ES-I3 (cell line): ENCODE results near the gene CAT.

Experiments
- H3K36me3 ChIP-seq: 2 replicates; pipeline ENCODE4 v1.6.1; 2013; ENCODE audit warnings: mild to moderate bottlenecking, low read length, control low read depth, moderate library complexity; ENCODE audit not compliant: insufficient read depth
- H3K4me1 ChIP-seq: 2 replicates; pipeline ENCODE4 v1.6.1; 2013; ENCODE audit warnings: mild to moderate bottlenecking, control low read depth, low read length; ENCODE audit not compliant: insufficient read depth
- H3K9ac ChIP-seq: 2 replicates; pipeline ENCODE4 v1.6.1; 2013; ENCODE audit warnings: low read depth, mild to moderate bottlenecking, low read length, moderate library complexity
- H3K9me3 ChIP-seq: 2 replicates; pipeline ENCODE4 v1.6.1; 2013; ENCODE audit warnings: mild to moderate bottlenecking, low read length, moderate library complexity; ENCODE audit not compliant: control insufficient read depth, insufficient read depth

CAT gene

DNA sequence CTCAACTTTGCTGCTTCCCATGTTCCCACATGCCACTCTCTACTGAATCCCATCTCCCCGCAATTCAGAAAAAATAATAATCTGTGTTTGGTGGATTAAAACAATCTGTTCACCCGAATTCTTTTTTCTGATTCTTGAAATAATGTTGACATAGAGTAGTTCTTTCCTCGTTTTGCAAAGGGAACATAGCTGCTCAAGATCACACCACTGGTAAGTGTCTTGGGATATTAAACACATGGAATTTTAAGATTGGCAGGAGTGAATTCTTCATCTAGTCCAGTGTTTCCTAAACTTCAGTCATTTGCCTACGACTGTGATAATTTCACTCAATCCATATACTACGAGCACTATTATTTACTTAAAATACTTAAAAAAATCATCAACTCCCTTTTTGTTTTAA, 68.9 kb downstream of the CAT start:
- Histone ChIP-seq H3K9me3 (no peaks in the 10 kb centered on the region), H3K4me1 (no peaks in the 10 kb centered on the region), H3K36me3 (no peaks in the 10 kb centered on the region), H3K9ac (no peak overlapping the region)

DNA sequence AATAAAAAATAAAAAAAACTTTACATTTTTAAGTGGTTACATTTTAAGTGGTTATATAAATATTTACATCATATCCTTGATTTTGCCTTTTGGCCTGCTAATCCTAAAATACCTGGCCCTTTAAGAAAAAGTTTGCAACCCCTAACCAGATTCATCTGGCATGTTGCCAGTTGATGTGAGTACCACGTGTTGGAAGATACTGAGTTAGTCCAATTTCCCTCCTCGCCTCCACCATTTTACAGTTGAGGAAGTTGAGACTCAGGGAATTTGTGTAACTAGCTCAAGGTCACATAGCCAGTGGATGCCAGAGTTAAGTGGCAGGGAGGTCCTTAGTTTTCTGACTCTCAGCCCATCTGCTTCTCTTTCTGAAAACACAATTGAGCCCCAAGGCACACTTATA, 69.8 kb downstream of the CAT start:
- H3K36me3 ChIP-seq: no peaks in the 10 kb centered on the region
- no peaks in the 10 kb centered on the region for H3K9me3 ChIP-seq
- H3K4me1 ChIP-seq: no peaks in the 10 kb centered on the region
- no peak overlapping the region for H3K9ac ChIP-seq

DNA sequence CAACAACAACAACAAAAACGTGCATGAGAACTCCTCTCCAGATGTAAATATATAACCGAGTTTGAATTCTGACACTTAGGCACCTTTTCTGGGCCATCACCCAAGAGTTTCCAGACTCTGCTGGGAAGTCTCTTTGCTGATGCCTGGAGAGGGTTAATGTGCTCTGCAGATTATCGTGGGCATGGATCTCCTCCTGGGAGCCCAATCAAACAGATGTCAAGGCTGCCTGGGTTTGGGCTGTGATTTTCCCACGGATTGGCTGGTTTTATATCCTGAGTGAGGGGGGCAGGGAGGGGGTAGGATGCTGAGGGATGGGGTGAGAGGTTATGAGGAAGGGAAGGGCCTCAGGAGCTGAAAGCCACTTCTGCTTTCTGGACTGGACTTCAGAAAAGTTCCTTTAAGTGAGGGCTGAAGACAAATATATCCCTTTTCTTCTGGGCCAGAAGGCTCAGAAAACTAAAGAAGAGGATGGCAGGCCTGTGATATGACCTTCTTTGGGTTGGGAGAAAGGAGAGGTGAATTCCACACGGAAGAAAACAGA, 70.7 kb downstream of the CAT start:
- H3K4me1 ChIP-seq: no peaks in the 10 kb centered on the region; the same call in 1 of the 2 replicates
- no peak overlapping the region for H3K9ac ChIP-seq
- no peaks in the 10 kb centered on the region for H3K36me3 ChIP-seq

DNA sequence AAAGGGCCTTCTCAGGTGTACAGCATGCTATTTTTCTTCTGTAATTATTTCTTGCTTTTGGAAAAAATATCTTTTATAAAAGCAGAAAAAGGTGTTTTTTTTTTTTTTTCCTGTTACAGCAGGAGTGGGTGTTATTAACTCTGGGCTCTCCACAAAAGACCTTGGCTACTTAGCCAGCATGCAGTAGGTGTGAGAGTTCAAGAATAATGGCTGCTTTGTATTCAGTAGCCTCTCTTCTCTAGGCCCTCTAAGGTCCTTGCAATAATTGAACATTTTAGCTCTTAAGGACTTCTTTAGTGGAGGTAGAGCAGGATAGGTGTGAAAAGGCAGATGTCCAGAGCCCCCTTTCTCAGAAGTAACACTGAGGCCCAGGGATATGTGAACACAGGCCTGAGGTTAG, 71.5 kb downstream of the CAT start:
- H3K9ac ChIP-seq: no peak overlapping the region

More for the DNA sequence above, 70.7 kb downstream of the CAT start:
- H3K9me3 ChIP-seq: no peaks in the 10 kb centered on the region

DNA sequence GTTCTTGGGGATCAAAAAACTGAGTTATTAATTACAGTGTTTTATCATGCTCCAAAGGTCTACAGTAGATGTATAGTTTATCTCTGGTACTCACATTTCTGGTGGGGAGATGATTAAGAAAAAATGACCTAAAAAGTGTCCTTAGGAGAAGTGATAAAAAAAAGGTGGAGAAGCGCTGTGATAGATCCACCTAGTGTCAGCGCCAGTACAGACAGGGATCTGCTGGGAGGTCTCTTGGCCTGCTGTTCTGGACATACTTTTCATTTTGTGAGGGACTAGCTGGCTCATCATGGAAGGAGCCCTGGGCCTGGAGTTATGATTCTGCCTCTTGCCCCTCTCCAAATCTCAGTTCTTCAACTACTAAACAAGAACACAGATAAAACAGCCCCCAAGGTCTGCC, 71.9 kb downstream of the CAT start:
- H3K4me1 ChIP-seq: no peaks in the 10 kb centered on the region; the same call in 1 of the 2 replicates

More for the DNA sequence above, 71.5 kb downstream of the CAT start:
- no peaks in the 10 kb centered on the region; the same call in 1 of the 2 replicates for H3K4me1 ChIP-seq
- H3K36me3 ChIP-seq: no peaks in the 10 kb centered on the region
- no peaks in the 10 kb centered on the region for H3K9me3 ChIP-seq

DNA sequence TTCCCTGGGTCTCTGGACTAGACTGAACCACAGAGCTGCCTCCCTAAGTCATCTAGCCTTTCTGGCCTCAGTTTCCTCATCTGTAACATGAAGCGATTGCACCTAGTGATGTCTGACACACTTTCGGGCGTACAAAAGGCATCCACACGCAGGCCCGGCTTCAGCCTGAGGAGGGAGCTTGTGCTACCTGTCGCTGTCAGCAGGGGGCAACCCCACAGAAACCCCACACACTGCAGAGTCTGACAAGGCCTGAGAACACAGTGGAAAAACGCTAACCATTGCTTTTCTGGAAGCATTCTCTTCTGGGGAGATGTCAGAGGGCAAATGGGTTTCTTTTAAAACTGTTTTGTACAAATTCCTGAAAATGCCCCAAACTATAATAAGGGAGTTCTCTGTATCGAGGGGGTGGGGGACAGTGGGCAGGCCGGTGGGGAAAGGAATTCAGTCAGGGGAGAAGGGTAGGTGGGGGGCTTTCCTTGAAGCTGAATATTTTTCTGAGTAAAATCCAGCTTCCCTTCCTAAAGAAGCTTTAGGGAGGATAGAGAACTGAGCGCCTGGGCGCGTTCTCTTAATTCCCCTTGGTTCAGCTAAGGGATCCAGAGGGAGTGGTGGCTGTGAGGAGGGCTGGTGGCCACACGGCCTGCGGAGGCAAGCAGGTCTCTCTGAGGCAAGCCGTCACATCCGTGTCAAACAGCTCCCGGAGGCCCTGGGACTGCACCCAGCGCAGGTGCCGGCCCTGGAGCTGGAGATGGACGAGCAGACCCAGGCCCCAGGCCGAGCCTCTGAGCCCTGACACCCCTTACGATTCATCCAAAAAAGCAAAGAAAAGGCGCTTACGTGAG, 74.3 kb downstream of the CAT start:
- Histone ChIP-seq H3K4me1 (no peaks in the 10 kb centered on the region; the same call in 1 of the 2 replicates), H3K9me3 (no peaks in the 10 kb centered on the region), H3K36me3 (no peaks in the 10 kb centered on the region), H3K9ac (no peak overlapping the region)

More for the DNA sequence above, 71.9 kb downstream of the CAT start:
- H3K9ac ChIP-seq: no peak overlapping the region
- H3K36me3 ChIP-seq: no peaks in the 10 kb centered on the region
- no peaks in the 10 kb centered on the region for H3K9me3 ChIP-seq

DNA sequence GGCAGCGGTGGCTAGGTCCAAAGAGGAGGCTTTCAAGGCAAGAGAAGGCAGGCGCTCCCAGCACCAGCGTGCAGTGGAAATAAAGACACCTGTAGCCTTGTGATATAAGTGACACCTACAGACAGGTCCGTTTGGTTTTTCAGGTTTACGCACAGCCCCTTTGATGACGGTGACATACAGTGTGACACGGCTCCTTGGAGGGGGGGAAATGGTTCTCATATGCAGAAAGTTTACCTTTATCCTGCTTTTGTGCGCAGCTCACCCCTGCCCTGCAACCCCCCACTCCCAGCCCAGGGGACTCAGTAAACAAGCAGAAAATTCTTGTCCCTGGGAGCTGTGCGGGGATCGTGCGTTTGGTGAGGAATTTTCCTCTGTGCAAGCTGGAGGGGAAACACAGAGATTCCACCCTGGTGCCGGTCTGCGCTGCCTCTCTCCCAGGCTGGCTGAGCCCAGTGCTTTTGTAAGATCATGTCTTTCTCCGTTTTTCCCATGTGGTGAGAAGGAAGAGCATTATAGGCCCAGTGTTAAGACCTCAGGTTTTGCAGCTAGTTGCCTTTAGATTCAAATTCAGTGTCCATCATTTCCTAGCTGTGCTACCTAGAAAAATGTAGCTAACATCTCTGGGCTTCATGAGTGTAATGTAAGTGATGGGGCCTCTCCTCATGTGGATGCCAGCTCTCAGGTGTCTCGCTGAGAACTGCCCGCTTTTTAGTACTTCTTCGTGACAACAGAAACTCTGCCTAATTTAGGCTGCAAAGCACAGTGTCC, 75.1 kb downstream of the CAT start, which contains the start of gene ELF5:
Gene ELF5, minus strand, starts transcription at position 113 of the 768 bp plus-strand sequence. CDS start 8,045 bp downstream, outside the sequence.
- Histone ChIP-seq H3K4me1 (no peaks in the 10 kb centered on the region; the same call in 1 of the 2 replicates), H3K9me3 (no peaks in the 10 kb centered on the region), H3K36me3 (no peaks in the 10 kb centered on the region), H3K9ac (no peak within 1 kb of the TSS)

DNA sequence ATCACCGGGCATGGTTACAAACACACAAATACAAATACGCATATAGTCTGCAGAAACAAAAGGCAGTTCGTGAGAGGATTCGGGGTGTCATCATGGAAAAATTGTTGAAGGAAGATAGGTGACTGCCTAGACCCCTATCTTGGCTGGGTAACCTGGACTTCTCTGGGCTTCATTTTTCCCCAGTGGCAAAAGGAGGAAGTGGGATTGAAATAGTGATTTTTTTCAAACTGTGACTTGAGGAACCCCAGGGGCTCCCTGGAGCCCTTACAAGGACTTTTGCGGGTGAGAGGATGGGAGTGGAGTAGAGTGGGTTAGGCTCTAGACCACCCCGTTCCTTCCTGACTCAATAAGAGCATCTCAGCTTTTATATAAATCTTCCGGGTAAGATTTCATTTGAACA, 75.9 kb downstream of the CAT start:
- Histone ChIP-seq H3K36me3 (no peaks in the 10 kb centered on the region), H3K4me1 (no peaks in the 10 kb centered on the region; the same call in 1 of the 2 replicates), H3K9ac (no peak overlapping the region)

DNA sequence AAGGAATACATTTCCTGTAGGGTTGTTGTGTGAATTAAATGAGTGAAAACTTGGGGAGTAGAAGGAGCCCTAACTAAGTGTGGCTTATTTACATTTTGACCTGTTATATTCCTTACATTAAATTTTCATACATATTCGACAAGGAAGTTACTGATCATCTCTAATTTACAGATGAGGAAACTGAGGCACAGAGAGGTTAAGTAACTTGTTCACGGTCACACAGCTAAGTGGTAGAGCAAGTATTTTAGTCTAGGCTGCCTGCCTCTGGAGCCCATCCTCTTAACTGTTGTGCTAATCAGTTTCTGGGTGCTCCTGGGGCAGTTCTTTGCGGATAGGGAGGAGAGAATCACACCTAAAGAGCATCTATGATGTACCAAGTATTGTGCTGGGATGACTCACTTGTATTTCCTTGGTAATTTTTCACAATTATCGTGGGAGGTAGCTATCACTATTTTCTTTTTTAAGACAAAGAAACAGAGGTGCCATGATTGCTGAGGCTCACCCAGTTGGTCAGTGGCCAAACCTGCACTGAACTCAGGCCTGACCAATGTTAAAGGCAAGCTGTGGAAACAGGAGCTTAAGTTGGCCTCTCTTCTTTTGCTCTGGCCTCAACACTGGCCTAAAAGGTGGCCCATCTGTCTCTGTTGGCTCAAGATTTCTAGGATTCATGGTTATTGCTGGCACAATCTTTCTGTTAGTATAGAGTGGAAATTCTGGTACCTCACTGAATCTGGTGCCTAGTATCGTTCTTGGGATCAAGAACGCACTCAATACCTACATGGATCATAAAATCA, 77.7 kb downstream of the CAT start:
- Histone ChIP-seq H3K36me3 (no peaks in the 10 kb centered on the region), H3K9ac (no peak overlapping the region), H3K9me3 (no peaks in the 10 kb centered on the region), H3K4me1 (no peaks in the 10 kb centered on the region; the same call in 1 of the 2 replicates)

More for the DNA sequence above, 75.9 kb downstream of the CAT start:
- no peaks in the 10 kb centered on the region for H3K9me3 ChIP-seq

DNA sequence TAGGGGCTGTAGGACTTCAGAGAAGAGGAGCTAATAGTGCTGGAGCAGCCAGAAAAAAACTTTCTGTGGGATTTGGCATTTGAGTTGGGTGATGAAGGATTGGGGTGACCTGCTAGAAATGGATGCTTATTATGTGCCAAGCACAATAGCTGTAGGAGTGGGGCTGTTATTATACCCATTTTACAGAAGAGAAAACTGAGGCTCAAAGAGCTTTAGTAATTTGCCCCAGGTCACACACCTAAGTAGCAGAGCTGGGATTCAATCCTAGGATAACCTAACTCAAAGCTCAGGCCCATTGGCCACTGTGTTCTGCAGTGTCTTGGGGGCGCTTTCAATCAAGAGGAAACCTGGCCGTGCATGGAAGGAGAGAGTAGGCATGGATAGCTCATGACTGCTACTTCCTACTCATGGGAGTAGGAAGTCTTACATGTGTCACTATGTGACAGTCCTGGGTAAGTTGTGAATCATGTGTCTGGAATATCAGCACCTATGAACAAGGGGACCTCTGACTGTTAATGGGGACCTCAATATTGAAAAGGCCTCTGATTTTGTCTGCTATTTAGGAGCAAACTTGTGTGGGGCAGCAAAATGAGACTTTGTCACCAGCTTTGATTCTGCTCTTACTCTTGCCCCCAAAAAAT, 81.0 kb downstream of the CAT start:
- H3K4me1 ChIP-seq: no peaks in the 10 kb centered on the region

DNA sequence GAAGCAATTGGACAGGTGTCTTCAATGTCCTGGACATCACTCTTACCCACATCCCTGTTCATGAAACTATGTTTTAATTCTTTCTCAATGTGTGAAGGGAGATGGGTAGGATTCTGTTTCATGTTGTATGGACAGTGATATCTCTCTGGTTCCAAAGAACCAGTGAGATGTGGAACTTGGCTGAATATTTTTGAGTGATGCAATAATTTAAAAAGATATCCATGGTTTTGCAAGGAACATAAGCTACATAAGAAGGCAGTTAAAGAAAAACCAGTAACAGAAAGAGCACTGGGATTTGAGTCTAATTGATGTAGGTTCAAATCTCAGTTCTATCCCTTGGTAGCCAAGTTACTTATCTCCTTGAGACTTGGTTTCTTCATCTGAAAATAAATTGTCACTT, 82.5 kb downstream of the CAT start:
- Histone ChIP-seq H3K36me3 (no peaks in the 10 kb centered on the region), H3K9ac (no peak overlapping the region), H3K4me1 (no peaks in the 10 kb centered on the region), H3K9me3 (no peaks in the 10 kb centered on the region)

More for the DNA sequence above, 81.0 kb downstream of the CAT start:
- H3K9ac ChIP-seq: no peak overlapping the region
- no peaks in the 10 kb centered on the region for H3K36me3 ChIP-seq
- no peaks in the 10 kb centered on the region for H3K9me3 ChIP-seq
